ENCODE measurements around the gene MED12L. TPM values are rescaled to one million over a fixed set of nuclear protein-coding genes. Genes with fewer than 3 reads are reported as not detected.

Gene MED12L

DNA sequence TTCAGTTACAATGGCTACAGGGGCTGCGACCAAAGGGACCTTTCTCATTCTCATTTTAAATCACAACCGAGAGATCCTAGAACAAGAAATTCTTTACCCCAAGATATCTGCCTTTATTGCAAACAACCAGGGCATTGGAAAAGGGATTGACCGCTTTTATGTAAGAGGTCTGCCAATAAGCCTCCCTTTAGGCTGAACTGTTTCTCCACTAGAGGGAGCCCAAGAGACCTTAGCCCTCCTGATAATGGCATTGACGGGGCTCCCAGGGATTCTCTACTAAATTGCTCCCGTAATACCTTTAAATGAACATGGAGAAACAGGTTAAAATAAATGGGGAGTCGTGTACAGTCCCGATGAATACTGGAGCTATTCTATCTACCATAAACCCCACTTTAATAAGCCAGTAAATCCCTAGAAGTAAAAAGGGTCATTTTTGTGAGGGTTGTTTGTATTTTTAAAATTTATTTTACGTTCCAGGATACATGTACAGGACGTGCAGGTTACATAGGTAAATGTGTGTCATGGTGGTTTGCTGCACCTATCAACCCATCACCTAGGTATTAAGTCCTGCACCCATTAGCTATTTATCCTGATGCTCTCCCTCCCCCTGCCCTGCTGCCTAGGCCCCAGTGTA is 382.9 kb downstream of the MED12L start:
- no peaks in the 10 kb centered on the region for H3K4me1 ChIP-seq (ENCODE audit: control insufficient read depth, insufficient read depth, low read length)
- no peak overlapping the region for H3K4me2 ChIP-seq (ENCODE audit: low read length)
- H3K9me3 ChIP-seq (replicated peaks; ENCODE audit: low read length), result no peaks in the 10 kb centered on the region
- no peak overlapping the region for H3K9ac ChIP-seq (ENCODE audit: low read depth, low read length)
- no peaks in the 10 kb centered on the region for H3K36me3 ChIP-seq (ENCODE audit: insufficient read depth, low read length)
- no peak overlapping the region for H3K4me3 ChIP-seq (ENCODE audit: low read length)
- no peaks in the 10 kb centered on the region for H3K27me3 ChIP-seq (ENCODE audit: control insufficient read depth, insufficient read depth, low read length)

DNA sequence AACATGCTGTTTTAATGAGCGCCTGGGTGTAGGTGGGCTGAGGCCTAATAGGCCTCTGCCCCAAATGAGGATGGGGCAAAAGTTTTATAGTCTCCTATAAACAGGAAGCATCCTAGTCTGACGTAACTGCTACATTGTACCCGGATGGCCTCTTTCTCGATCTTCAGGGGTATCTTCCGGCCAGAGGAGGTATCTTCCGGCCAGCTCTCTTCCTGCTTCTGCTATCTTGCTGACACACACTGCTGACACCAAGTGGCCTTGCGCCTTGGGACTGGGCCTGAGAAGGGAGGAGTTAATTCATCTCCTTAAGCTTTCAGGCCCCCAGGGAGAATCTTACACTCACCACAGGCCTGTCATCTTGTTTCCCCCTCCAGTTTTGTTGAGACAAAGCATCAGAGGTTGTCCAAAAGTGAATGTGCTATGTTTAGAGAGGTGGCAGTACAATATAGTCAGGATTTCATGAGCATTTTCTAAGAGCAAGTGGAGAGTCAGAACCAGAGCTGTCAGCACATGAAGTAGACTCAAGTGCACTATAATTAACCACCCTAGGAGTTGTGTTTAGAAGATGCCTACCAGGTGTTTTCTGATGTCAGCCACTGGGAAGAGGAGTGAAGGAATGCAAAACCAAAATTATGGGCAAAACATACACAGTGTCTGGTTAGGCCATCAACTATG is 391.0 kb downstream of the MED12L start:
- H3K27me3 ChIP-seq (ENCODE audit: control insufficient read depth, insufficient read depth, low read length), result no peaks in the 10 kb centered on the region
- H3K9me3 ChIP-seq (replicated peaks; ENCODE audit: low read length), result no peaks in the 10 kb centered on the region
- H3K9ac ChIP-seq (ENCODE audit: low read depth, low read length), result no peak overlapping the region
- H3K36me3 ChIP-seq (ENCODE audit: insufficient read depth, low read length), result no peaks in the 10 kb centered on the region
- no peak overlapping the region for H3K4me2 ChIP-seq (ENCODE audit: low read length)
- no peak overlapping the region for H3K4me3 ChIP-seq (ENCODE audit: low read length)
- H3K4me1 ChIP-seq (ENCODE audit: control insufficient read depth, insufficient read depth, low read length), result no peaks in the 10 kb centered on the region

DNA sequence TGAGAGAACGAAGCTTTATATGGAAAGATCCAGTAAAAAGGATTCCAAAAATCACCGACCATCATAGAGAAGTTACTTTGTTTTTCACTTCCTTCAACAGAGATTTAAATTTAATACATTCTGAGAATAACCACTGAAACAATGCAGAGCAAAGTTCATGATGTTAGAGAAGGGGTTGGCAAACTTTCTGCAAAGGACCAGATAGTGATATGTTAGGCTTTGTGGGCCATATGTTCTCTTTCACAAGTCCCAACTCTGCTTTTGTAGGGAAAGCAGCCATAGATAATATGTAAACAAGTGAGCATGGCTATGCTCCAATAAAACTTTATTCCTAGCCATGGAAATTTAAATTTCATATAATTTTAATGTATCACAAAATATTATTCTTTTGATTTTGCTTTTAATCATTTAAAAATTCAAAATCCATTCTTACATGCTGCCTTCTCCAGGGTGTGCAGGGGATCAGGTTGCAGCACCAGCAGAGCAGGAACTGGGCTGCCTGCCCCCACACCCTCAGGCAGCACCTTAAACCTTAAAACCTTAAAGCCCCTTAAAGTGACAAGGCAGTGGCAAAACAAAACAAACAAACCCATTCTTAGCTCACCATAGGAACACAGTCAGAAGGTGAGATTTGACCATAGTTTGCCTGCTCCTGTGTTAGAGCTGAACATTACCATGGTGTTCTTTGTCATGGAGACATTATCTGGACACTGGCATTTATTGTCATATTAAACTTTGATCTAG is 392.3 kb downstream of the MED12L start:
- no peak overlapping the region for H3K9ac ChIP-seq (ENCODE audit: low read depth, low read length)
- H3K27me3 ChIP-seq (ENCODE audit: control insufficient read depth, insufficient read depth, low read length), result no peaks in the 10 kb centered on the region
- H3K9me3 ChIP-seq (replicated peaks; ENCODE audit: low read length), result no peaks in the 10 kb centered on the region
- no peak overlapping the region for H3K4me2 ChIP-seq (ENCODE audit: low read length)
- H3K36me3 ChIP-seq (ENCODE audit: insufficient read depth, low read length), result no peaks in the 10 kb centered on the region
- no peaks in the 10 kb centered on the region for H3K4me1 ChIP-seq (ENCODE audit: control insufficient read depth, insufficient read depth, low read length)
- no peak overlapping the region for H3K4me3 ChIP-seq (ENCODE audit: low read length)

DNA sequence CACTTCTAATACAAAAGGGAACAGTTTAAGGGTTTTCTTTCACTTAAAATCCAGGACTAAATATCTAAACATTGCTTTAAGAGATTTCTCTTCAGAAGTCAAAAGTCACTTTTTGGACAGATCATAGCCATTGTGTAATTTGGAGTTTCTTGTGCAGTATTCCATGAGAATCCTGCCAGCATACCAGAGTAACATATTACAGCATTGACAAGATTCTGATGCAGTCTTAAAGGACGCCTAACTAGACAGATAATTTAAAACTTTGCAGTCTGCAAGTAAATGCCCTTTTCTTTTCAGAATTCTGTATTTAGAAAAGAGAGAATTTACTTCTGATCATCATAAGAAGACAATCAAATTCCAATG is 392.9 kb downstream of the MED12L start:
- no peaks in the 10 kb centered on the region for H3K9me3 ChIP-seq (replicated peaks; ENCODE audit: low read length)
- H3K4me2 ChIP-seq (ENCODE audit: low read length), result no peak overlapping the region
- no peak overlapping the region for H3K9ac ChIP-seq (ENCODE audit: low read depth, low read length)
- no peaks in the 10 kb centered on the region for H3K27me3 ChIP-seq (ENCODE audit: control insufficient read depth, insufficient read depth, low read length)
- H3K36me3 ChIP-seq (ENCODE audit: insufficient read depth, low read length), result no peaks in the 10 kb centered on the region
- H3K4me1 ChIP-seq (ENCODE audit: control insufficient read depth, insufficient read depth, low read length), result no peaks in the 10 kb centered on the region
- H3K4me3 ChIP-seq (ENCODE audit: low read length), result no peak overlapping the region

DNA sequence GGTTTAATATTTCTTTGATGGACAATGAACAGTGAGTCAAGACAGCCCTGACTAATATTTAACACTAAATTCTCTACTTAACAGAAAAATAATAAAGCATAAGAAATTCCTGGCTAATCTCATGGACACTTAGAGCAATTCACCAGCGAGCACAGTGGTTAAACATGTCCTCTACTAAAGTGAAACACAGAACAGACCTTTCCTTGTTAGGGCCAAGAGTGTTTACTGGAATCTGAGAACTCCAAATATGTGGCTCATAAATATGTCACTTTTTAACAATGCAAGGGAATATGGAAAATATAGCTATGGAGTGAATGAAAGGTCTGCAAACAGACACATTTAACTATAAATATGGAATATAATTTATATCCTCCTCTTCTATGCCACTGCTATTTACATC is 394.0 kb downstream of the MED12L start:
- Histone ChIP-seq H3K4me1 (ENCODE audit: control insufficient read depth, insufficient read depth, low read length) (no peaks in the 10 kb centered on the region), H3K9ac (ENCODE audit: low read depth, low read length) (no peak overlapping the region)

DNA sequence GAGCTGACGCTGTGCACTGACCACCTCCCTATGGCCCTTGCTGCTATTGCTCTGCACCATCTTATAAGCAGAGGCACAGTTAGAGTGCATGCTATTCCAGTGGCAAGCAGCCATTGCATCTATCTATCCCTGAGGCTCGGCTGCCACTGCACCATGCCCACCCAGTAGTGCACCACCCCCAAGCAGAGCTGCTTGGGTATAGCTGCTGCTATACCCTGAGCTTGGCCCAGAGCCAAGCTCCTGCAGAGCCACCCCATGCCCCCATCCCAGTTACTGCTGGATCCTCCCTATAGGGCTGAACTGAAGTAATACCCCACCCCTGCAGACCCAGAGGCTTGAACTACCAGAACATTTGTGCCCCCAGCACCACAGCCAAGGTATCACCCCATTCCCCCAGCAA is 395.0 kb downstream of the MED12L start:
- H3K9me3 ChIP-seq (replicated peaks; ENCODE audit: low read length), result no peaks in the 10 kb centered on the region
- no peak overlapping the region for H3K4me2 ChIP-seq (ENCODE audit: low read length)
- H3K27me3 ChIP-seq (ENCODE audit: control insufficient read depth, insufficient read depth, low read length), result no peaks in the 10 kb centered on the region
- H3K36me3 ChIP-seq (ENCODE audit: insufficient read depth, low read length), result no peaks in the 10 kb centered on the region
- H3K4me3 ChIP-seq (ENCODE audit: low read length), result no peak overlapping the region
- H3K9ac ChIP-seq (ENCODE audit: low read depth, low read length), result no peak overlapping the region
- no peaks in the 10 kb centered on the region for H3K4me1 ChIP-seq (ENCODE audit: control insufficient read depth, insufficient read depth, low read length)

More for the DNA sequence above, 394.0 kb downstream of the MED12L start:
- no peak overlapping the region for H3K4me3 ChIP-seq (ENCODE audit: low read length)
- no peak overlapping the region for H3K4me2 ChIP-seq (ENCODE audit: low read length)
- H3K36me3 ChIP-seq (ENCODE audit: insufficient read depth, low read length), result no peaks in the 10 kb centered on the region
- no peaks in the 10 kb centered on the region for H3K9me3 ChIP-seq (replicated peaks; ENCODE audit: low read length)
- no peaks in the 10 kb centered on the region for H3K27me3 ChIP-seq (ENCODE audit: control insufficient read depth, insufficient read depth, low read length)

DNA sequence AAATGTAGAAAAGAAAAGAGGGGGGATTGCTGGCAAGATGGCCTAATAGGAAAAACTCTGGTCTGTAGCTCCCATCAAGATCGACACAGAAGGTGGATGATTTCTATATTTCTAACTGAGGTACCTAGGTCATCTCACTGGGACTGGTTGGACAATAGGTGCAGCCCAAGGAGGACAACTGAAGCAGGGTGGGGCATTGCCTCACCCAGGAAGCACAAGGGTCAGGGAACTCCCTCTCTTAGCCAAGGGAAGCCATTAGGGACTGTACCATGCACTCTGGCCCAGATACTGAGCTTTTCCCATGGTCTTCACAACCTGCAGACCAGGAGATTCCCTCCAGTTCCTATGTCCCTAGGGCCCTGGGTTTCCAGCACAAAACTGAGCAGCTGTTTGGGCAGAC is 398.0 kb downstream of the MED12L start:
- Histone ChIP-seq H3K4me1 (ENCODE audit: control insufficient read depth, insufficient read depth, low read length) (no peaks in the 10 kb centered on the region), H3K36me3 (ENCODE audit: insufficient read depth, low read length) (no peaks in the 10 kb centered on the region), H3K27me3 (ENCODE audit: control insufficient read depth, insufficient read depth, low read length) (no peaks in the 10 kb centered on the region), H3K4me3 (ENCODE audit: low read length) (no peak overlapping the region), H3K9me3 (replicated peaks; ENCODE audit: low read length) (no peaks in the 10 kb centered on the region), H3K4me2 (ENCODE audit: low read length) (no peak overlapping the region), H3K9ac (ENCODE audit: low read depth, low read length) (no peak overlapping the region)

DNA sequence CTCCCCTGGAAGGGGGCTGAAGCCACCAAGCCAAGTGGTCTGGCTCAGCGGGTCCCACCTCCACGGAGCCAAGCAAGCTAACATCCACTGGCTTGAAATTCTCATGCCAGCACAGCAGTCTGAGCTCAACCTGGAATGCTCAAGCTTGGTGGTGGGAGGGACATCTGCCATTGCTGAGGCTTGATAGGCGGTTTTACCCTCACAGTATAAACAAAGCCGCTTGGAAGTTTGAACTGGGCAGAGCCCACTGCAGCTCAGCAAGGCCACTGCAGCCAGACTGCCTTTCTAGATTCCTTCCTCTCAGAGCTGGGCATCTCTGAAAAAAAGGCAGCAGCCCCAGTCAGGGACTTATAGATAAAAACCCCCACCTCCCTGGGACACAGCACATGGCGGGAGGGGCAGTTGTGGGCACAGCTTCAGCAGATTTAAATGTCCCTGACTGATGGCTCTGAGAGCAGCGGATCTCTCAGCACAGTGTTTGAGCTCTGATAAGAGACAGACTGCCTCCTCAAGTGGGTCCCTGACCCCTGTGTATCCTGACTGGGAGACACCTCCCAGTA is 398.6 kb downstream of the MED12L start:
- Histone ChIP-seq H3K36me3 (ENCODE audit: insufficient read depth, low read length) (no peaks in the 10 kb centered on the region), H3K27me3 (ENCODE audit: control insufficient read depth, insufficient read depth, low read length) (no peaks in the 10 kb centered on the region), H3K4me2 (ENCODE audit: low read length) (no peak overlapping the region), H3K9me3 (replicated peaks; ENCODE audit: low read length) (no peaks in the 10 kb centered on the region), H3K4me3 (ENCODE audit: low read length) (no peak overlapping the region), H3K4me1 (ENCODE audit: control insufficient read depth, insufficient read depth, low read length) (no peaks in the 10 kb centered on the region), H3K9ac (ENCODE audit: low read depth, low read length) (no peak overlapping the region)

Small RNA genes within 50 kb of the gene (small RNA-seq; reads per million reads assigned to genes)
- not detected for gene RNA5SP145
